ENCODE data around the gene LARGE1.
"Not testable (repeated sequence)": the region's sequence is repeated elsewhere in the genome, so short reads cannot be mapped to it uniquely, and the experiment has no call there.

Gene LARGE1

GRCh38 chr22:33382436-33382835 lies 537.8 kb downstream of the LARGE1 start:
- no peak for DNase-seq

- DNase-seq = no peak
These were observed 538.5 kb downstream of the LARGE1 start for GRCh38 chr22:33381531-33382406.

- DNase-seq = no peak
These were observed 539.3 kb downstream of the LARGE1 start for GRCh38 chr22:33380789-33381530.

GRCh38 chr22:33379836-33380235 lies 540.4 kb downstream of the LARGE1 start:
- DNase-seq = no peak

GRCh38 chr22:33372875-33373274 lies 547.4 kb downstream of the LARGE1 start:
- DNase-seq = no peak

GRCh38 chr22:33363256-33363655 lies 557.0 kb downstream of the LARGE1 start:
- DNase-seq = not testable (repeated sequence)

- DNase-seq = no peak
These were observed 557.6 kb downstream of the LARGE1 start for GRCh38 chr22:33362702-33363101.

- DNase-seq = no peak
These were observed 558.7 kb downstream of the LARGE1 start for GRCh38 chr22:33361581-33361980.

- DNase-seq = no peak
These were observed 562.3 kb downstream of the LARGE1 start for GRCh38 chr22:33357981-33358399.

GRCh38 chr22:33354928-33355327 lies 565.3 kb downstream of the LARGE1 start:
- DNase-seq = no peak

- DNase-seq = no peak
These were observed 566.8 kb downstream of the LARGE1 start for GRCh38 chr22:33353502-33353901.

- DNase-seq = no peak
These were observed 567.5 kb downstream of the LARGE1 start for GRCh38 chr22:33352768-33353167.

- no peak for DNase-seq
These were observed 569.3 kb downstream of the LARGE1 start for GRCh38 chr22:33350961-33351360.

- DNase-seq = no peak
These were observed 569.8 kb downstream of the LARGE1 start for GRCh38 chr22:33350491-33350890.

GRCh38 chr22:33347002-33347401 lies 573.3 kb downstream of the LARGE1 start:
- DNase-seq = no peak

GRCh38 chr22:33341611-33342010 lies 578.7 kb downstream of the LARGE1 start:
- DNase-seq = no peak

- DNase-seq = no peak
These were observed 582.8 kb downstream of the LARGE1 start for GRCh38 chr22:33337524-33337923.

GRCh38 chr22:33335611-33336279 lies 584.5 kb downstream of the LARGE1 start:
- no peak for DNase-seq

- DNase-seq = no peak
These were observed 587.7 kb downstream of the LARGE1 start for GRCh38 chr22:33332538-33332937.

GRCh38 chr22:33331017-33331416 lies 589.3 kb downstream of the LARGE1 start:
- no peak for DNase-seq

GRCh38 chr22:33330534-33330933 lies 589.7 kb downstream of the LARGE1 start:
- DNase-seq = no peak

- DNase-seq = no peak
These were observed 590.9 kb downstream of the LARGE1 start for GRCh38 chr22:33329398-33329797.

All from hypothalamus (tissue), 51 donors.